ENCODE results near the gene ZNF223. TPM values are rescaled to one million over a fixed set of nuclear protein-coding genes. Genes with fewer than 3 reads are reported as not detected.
A peak's percentile ranks its signal among the peaks of the same experiment; 100 is the strongest.

Gene ZNF223
- not detected in 2 replicates for total RNA-seq (2014; rRNA removed)
- Bru-seq, nascent RNA: not detected
- BruChase-seq, experiment 1, labeled RNA remaining after a 6-hour chase: not detected
- BruChase-seq, experiment 2, labeled RNA remaining after a 2-hour chase: percentile 12 among the genes with signal in this experiment
- long read RNA-seq: 0 reads

GRCh38 chr19:44051650-44052402 lies at the start of gene ZNF223:
Gene ZNF223 (plus strand): TSS chr19:44052036. CDS start chr19:44055177, 3,141 bp downstream.
- ChIA-PET POLR2A (ENCODE audit: unreplicated experiment) (no interaction called here), CTCF (no interaction called here)
- Histone ChIP-seq H3K4me2 (ENCODE audit: low read length) (no peak within 1 kb of the TSS), H3K4me3 (ENCODE audit: low read length) (no peak within 1 kb of the TSS), H3K9ac (ENCODE audit: low read length) (no peak within 1 kb of the TSS), H3F3A (ENCODE audit: low read length, unreplicated experiment) (no peaks in the 10 kb centered on the region), H3K27ac (ENCODE audit: low read length) (no peak within 1 kb of the TSS), H3K27me3 (ENCODE audit: low read length) (no peaks in the 10 kb centered on the region), H3K36me3 (ENCODE audit: low read depth, low read length) (no peaks in the 10 kb centered on the region), H3K9me3 (ENCODE audit: low read length) (no peaks in the 10 kb centered on the region), H3K4me1 (ENCODE audit: insufficient read depth, low read length) (no peaks in the 10 kb centered on the region), H3K9me2 (replicated peaks; ENCODE audit: low read length) (no peaks in the 10 kb centered on the region), H3K79me2 (ENCODE audit: low read length) (no peaks in the 10 kb centered on the region), H4K20me1 (ENCODE audit: low read length) (no peaks in the 10 kb centered on the region), H2AFZ (ENCODE audit: low read length) (no peak within 1 kb of the TSS)
- intact Hi-C loops (cut with micrococcal nuclease): no loop called here
- no TSS peak for BruUV-seq (replicated peaks)
- no peak for ATAC-seq
- TF ChIP-seq EZH2 (IDR thresholded peaks at IDR 0.05; ENCODE audit: low read length, unreplicated experiment) (no peak), CTCF (conservative IDR thresholded peaks at IDR 0.05; ENCODE audit: low read depth, low read length) (no peak), EZH2phosphoT487 (IDR thresholded peaks at IDR 0.05; ENCODE audit: borderline replicate concordance, low read length) (no peak)
- DNase-seq: no peak

GRCh38 chr19:44002212-44002565 lies 49.6 kb upstream of the ZNF223 start:
- Histone ChIP-seq H3F3A (ENCODE audit: low read length, unreplicated experiment) (no peaks in the 10 kb centered on the region), H3K9ac (ENCODE audit: low read length) (peak overlapping the region; percentile 62), H3K4me1 (ENCODE audit: insufficient read depth, low read length) (no peaks in the 10 kb centered on the region), H3K79me2 (ENCODE audit: low read length) (peaks cover 6% of the 10 kb centered on the region), H3K4me2 (ENCODE audit: low read length) (peak overlapping the region; percentile 86), H2AFZ (ENCODE audit: low read length) (peak overlapping the region; percentile 99), H3K36me3 (ENCODE audit: low read depth, low read length) (peaks cover 11% of the 10 kb centered on the region; the same call in 1 of the 2 replicates), H3K9me3 (ENCODE audit: low read length) (no peaks in the 10 kb centered on the region), H3K27me3 (ENCODE audit: low read length) (no peaks in the 10 kb centered on the region), H4K20me1 (ENCODE audit: low read length) (no peaks in the 10 kb centered on the region), H3K27ac (ENCODE audit: low read length) (no peak overlapping the region), H3K4me3 (ENCODE audit: low read length) (peak overlapping the region; percentile 81), H3K9me2 (replicated peaks; ENCODE audit: low read length) (no peaks in the 10 kb centered on the region)
- TF ChIP-seq CTCF (conservative IDR thresholded peaks at IDR 0.05; ENCODE audit: low read depth, low read length): no peak
- TF ChIP-seq EZH2phosphoT487 (IDR thresholded peaks at IDR 0.05; ENCODE audit: borderline replicate concordance, low read length): no peak
- no peak for TF ChIP-seq EZH2 (IDR thresholded peaks at IDR 0.05; ENCODE audit: low read length, unreplicated experiment)
- intact Hi-C loops (cut with micrococcal nuclease): loop anchor here (1.0 to 2.0 kb wide), 4 partner anchors 17 to 111 kb away; partner anchors contain the start of genes ZNF155, ZNF224, ZNF225 and ZNF284
- ATAC-seq (no peak), DNase-seq (no peak)
- BruUV-seq (replicated peaks): TSS peak; percentile 94
- CTCF ChIA-PET: no interaction called here
- POLR2A ChIA-PET (ENCODE audit: unreplicated experiment): no interaction called here

Measured in PC-3 (cell line).